Activated naive CD4-positive, alpha-beta T cell treated with Interleukin-2 at 50 U/mL for 16 hours (primary cell): Measurements from ENCODE around the gene DIP2A.

Experiments
- DNase-seq: peaks from one replicate; pipeline ENCODE4 v3.0.0-alpha.2; 2020

DIP2A gene, protein sequence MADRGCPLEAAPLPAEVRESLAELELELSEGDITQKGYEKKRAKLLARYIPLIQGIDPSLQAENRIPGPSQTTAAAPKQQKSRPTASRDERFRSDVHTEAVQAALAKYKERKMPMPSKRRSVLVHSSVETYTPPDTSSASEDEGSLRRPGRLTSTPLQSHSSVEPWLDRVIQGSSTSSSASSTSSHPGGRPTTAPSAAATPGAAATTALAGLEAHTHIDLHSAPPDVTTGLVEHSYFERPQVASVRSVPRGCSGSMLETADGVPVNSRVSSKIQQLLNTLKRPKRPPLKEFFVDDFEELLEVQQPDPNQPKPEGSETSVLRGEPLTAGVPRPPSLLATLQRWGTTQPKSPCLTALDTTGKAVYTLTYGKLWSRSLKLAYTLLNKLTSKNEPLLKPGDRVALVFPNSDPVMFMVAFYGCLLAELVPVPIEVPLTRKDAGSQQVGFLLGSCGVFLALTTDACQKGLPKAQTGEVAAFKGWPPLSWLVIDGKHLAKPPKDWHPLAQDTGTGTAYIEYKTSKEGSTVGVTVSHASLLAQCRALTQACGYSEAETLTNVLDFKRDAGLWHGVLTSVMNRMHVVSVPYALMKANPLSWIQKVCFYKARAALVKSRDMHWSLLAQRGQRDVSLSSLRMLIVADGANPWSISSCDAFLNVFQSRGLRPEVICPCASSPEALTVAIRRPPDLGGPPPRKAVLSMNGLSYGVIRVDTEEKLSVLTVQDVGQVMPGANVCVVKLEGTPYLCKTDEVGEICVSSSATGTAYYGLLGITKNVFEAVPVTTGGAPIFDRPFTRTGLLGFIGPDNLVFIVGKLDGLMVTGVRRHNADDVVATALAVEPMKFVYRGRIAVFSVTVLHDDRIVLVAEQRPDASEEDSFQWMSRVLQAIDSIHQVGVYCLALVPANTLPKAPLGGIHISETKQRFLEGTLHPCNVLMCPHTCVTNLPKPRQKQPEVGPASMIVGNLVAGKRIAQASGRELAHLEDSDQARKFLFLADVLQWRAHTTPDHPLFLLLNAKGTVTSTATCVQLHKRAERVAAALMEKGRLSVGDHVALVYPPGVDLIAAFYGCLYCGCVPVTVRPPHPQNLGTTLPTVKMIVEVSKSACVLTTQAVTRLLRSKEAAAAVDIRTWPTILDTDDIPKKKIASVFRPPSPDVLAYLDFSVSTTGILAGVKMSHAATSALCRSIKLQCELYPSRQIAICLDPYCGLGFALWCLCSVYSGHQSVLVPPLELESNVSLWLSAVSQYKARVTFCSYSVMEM (N-terminal part only)

DNA sequence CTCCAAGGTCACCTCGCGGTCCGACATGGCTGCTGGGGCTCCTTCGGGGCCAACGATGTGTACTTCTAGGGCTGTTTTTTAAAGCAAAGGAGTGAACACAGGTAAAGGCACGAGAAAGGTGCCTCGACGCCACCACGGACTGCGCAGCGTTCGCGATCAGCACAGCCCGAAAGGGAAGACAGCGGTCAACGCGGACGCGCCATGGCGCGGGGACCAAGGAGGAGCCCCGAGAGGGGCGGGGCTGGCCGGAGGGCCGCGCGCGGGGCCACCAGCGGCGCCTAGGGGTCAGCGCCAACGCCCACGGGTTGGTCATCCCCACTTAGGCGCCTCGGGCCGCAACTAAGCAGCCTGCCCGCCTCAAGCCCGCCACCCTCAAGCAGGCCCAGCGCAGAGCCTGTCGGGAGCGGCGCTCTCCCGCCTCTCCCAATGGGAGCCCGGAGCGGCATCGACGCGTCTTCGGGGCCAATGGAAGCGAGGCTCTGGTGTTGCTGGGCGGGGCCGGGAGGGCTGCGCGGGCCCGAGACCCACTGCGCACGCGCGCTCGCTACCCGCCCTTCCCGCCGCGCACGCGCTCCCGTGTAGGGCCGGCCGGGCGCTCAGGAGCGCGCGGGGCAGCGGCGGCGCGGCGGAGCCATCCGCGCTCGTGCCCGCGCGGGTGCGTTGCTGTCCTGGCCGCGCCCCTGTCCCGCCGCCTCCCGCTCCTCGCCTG lies at the start of gene DIP2A:
Gene DIP2A, plus strand, starts transcription at position 577 of the 709 bp plus-strand sequence. CDS start 241 bp downstream, outside the sequence.
- peak; percentile 94 for DNase-seq

DNA sequence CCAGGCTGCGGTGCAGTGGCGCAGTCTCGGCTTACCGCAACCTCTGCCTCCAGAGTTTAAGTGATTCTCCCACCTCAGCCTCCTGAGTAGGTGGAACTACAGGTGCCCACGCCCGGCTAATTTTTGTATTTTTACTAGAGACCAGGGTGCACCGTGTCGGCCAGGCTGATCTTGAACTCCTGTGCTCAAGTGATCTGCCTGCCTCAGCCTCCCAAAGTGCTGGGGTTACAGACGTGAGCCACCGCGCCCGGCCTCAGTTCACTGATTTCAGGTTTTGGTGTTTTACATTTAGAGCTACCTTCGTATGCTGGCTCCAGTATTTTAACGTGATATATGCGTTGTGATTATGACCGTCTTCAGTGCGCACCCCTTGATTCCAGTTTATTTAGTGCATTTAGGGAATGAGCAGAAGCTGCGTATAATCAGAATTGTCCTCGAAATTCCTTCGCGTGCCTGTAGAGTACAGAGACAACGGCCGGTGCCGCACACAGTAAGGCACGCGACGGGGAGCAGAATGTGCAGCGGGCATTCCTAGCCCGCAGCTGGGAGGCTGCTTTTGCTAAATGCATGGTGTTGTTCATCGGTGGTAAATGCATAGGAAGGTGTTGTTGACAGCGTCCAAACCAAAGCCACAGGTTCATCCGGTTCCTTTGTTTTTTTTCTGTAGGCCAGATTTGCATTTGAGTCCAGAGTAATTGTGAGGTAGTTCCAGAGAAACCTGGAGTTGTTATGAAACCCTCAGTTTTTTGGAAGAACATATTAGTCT lies 48.9 kb upstream of the DIP2A start:
- no peak for DNase-seq

DNA sequence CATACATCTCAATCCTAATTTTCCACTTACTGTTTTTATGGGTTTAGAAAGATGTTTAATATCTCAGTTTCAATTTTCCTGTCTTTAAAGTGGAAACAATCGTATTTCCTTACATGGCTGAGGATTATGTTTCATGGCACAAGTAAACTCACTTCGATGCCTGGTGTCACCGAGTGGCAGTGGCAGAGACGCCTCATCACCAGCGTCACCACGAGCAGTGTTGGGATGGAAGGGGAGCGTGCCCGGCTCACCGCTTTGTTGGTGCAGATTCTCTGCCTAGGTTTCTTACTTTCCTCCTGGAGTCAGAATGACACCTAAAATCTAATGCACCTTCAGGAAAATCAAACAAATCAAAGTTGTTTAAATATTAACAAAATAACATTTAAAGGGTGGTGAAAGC lies 48.2 kb upstream of the DIP2A start:
- DNase-seq, result no peak

GRCh38 chr21:46411236-46411635 lies 47.5 kb upstream of the DIP2A start:
- DNase-seq, result no peak

DNA sequence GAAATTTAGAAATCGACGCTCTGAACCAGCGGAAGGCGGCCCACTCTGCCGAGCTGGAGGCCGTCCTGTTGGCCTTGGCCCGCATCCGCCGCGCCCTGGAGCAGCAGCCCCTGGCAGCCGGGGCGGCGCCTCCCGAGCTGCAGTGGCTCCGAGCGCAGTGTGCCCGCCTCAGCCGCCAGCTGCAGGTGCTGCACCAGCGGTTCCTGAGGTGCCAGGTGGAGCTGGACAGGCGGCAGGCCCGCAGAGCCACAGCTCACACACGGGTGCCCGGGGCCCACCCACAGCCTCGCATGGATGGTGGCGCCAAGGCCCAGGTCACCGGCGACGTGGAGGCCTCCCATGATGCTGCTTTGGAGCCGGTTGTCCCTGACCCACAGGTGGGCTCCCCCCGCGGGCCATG lies 47.0 kb upstream of the DIP2A start:
- DNase-seq, result no peak

GRCh38 chr21:46412521-46413364 lies 45.9 kb upstream of the DIP2A start:
- no peak for DNase-seq

DNA sequence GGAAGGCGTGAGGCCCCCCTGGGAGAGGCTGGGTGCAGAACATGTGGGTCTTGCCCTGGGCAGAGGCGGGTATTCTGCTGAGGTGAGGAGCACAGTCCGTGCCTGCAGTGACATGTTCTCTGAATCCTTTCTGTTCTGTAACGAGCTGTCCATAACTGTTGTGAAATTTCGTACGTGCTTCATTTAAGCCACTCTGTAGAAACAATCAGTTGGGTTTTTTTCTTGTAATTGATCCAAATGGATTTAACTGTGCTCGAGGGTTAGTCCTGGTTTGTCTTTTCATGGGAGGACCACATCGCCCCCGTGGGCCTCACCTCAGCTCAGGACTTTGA lies 45.4 kb upstream of the DIP2A start:
- DNase-seq, result no peak

GRCh38 chr21:46414965-46415275 lies 43.8 kb upstream of the DIP2A start:
- no peak for DNase-seq

- no peak for DNase-seq
These were observed 42.1 kb upstream of the DIP2A start for GRCh38 chr21:46416551-46416950.

- no peak for DNase-seq
These were observed 40.3 kb upstream of the DIP2A start for GRCh38 chr21:46418265-46418946.

DNA sequence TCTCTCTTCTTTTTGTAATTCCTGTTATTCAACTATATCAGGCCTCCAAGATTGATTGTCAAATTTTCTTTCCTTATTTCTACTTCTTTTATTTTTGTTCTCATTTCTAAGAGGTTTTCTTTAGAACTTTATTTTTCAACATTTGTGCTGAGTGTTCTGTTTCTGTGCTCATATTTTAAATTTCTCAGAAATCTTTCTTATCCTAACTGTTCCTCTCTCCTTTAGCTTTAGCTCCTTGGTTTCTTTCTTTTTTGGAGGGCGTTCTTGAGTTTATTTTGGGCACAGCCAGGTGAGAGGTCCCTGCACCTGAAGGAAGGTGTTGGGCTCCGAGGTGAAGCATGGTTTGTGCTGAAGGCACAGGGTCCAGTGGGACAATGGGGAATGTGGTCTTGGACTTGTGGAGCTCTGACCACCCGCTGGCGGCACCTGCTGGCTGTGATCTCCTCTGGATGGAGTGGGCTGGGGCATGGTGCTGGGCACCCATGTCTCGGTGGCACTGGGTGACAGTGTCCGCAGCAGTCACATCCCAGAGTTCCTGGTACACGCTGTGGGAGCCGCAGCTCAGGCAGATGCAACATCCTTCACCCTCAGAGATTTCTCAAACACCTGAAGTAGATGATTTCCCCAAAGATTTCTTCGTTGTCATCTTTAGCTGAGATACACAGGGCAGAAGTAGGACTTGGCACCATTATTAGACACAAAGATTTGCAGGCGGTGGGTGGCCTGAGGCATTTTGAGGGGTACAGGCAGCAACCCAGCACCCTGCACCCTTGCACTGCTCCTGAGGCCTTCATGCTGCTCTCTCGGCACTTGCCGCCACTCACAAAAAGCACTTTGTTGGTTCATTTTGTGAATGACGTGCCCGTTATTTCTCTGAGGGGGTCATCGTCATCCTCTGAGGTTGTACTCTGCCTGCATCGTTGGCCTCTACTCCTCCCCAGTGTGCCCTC lies 38.2 kb upstream of the DIP2A start:
- DNase-seq, result no peak

- DNase-seq, result no peak
These were observed 37.4 kb upstream of the DIP2A start for GRCh38 chr21:46421191-46421750.

DNA sequence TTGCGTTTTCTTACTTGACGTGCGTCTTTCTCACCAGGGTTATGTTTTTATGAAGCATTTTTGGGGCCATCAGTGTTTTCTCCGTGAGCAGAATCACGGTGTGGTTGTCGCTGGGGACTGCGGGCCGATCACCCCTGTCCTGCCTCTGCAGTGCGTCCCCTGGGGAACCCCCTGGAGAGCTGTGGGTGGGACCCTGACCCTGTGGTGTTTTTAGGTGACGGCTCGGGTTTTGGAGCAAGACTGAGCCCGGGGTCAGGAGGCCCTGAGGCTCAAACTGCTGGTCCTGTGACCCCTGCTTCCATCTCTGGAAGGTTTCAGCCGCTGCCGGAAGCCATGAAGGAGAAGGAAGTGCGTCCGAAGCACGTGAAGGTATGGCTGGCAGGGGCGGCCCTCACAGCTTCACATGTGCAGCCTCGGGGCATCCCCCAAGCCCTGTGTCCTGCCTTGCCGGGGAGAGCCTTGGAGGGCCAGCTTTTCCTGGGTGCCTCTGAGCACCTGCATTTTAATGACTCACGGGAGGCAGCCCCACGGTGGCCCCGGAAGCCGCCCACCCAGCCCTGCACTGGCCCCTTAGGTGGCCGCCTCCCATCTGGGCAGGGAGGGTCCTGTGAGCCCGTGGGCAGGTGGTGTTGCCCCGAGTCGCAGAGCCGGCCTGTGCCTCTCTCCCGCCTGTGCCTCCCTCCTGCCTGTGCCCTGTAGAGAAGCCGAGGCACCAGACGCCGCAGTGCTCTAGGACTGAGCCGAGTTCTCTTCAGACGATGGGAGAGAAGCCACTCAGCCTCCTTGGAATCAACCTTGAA lies 36.7 kb upstream of the DIP2A start:
- DNase-seq, result no peak

DNA sequence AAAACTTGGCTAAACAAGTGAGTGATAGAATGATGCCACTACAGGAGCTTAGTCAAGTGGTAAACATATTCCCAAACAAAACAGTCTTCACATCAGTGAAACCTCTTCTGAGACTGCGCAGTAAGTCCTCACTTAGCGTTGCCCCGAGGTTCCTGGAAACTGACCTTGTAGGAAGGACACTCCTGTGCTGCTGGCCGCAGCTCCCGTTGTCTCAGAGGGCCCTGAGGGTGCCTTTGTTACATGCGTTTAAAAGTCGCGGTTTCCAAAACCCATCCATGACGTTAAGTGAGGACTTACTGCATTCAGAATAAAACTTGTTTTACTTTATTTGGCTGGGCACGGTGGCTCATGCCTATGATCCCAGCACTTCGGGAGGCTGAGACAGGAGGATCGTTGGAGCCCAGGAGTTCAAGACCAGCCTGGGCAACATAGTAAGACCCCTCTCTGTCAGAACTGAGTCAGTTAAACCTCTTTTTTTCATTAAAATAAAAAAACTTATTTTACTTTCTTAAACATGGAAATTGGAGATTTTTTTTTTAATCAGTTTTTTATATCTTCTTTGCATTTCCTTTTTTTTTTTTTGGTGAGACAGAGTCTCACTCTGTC lies 36.0 kb upstream of the DIP2A start:
- DNase-seq, result no peak

GRCh38 chr21:46423546-46424038 lies 35.1 kb upstream of the DIP2A start:
- DNase-seq, result no peak

DNA sequence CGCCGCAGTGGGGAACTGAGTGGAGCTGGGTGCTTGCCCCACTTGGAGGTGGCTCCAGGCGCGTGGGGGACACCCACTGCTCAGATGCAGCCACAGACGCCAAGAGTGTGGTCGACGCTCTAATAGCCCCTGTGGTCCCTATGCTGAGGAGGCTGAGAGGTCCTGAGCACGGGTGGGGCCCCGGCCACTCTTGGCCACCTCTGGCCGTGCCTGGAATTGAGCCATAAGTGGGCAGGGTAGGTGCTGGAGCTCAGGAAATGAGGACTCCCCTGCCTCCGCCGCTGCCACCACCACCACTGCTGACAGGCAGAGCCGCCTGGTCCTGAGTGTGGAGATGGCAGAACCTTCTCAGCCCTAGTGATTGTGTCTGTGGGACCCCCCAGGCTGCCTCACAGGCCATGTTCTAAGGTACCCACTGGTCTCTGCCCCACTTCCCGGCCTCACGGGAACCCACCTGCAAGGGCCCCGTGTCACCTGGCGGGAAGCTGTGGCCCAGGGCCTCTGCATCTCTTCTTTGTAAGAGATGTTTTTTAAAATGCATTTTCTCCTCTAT lies 34.6 kb upstream of the DIP2A start:
- DNase-seq, result no peak

GRCh38 chr21:46424621-46425020 lies 34.1 kb upstream of the DIP2A start:
- no peak for DNase-seq
